ENCODE results near the gene SSBP3.

SSBP3 gene

GRCh38 chr1:54371038-54371941 lies 34.9 kb downstream of the SSBP3 start:
- DNase-seq = no peak

DNA sequence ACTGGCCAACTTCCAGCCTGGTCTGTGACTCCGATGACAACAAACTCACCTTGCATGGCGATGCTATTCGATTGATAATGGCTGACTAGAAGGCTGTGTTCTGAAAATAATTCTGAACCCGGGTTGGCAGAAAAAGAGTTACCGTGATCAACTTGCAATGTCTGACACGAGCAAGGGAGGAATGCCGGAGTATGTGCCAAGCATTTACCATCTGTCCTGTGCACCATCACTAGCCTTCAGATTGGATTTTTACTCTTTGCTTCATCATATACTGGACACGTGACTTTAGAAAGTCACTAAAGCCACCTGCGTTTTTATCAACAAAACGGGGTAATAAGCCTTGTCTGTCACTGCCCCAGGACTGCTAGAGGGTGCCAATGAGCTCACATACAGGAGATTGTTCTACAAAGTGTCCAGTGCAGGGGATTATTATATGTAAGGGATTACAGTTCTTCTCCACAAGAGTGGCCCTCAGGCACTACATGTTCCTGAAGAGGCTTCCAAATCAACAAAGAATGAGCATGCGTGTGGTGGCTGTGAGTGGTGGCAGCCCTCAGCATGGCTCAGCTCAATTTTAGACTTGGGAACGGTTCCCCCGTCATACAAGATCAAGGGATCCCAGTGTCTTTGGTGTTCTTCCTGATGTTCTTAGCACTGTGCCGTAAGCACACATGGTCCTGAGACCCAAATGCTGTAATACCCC lies 35.8 kb downstream of the SSBP3 start:
- DNase-seq = no peak

GRCh38 chr1:54367613-54368012 lies 38.6 kb downstream of the SSBP3 start:
- no peak for DNase-seq

DNA sequence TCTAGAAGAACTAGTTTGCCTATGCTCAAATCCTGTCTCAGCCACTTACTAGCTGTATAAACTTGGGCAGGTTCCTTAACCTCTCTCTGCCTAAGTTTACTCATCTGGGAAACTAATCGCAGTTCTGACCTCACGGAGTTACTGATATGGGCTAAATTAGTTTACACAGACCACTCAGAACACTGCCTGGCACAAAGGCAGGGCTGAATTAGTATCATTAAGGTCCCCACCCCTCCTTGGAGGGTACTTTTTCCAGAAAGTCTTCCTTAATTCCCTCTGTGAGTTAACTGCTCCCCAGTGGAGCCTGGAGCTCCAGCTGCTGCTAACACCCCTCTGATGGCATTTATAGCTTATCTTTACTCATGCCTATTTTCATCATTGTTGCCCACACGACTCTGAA lies 40.3 kb downstream of the SSBP3 start:
- DNase-seq = no peak

DNA sequence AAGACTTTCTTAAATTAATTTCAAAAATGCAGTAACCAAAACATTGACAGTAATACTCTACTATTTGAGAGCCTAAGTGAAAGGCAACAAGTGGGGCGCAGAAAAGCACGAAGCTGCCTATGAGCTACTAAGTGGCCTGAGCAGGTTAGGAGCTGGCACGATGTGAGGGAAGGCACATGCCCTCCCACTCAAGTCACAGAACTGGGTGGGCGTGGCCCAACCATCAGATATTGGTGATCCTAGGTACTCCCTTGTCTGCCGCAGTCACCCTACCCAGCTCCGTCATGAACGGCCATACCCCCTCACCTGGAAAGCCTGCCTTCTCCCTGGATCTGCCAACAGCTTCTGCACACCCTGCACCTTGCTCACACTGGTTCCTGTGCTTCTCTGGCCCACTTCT lies 40.8 kb downstream of the SSBP3 start:
- DNase-seq = no peak

GRCh38 chr1:54364995-54365394 lies 41.2 kb downstream of the SSBP3 start:
- no peak for DNase-seq

- DNase-seq = no peak
These were observed 41.6 kb downstream of the SSBP3 start for GRCh38 chr1:54364582-54364981.

DNA sequence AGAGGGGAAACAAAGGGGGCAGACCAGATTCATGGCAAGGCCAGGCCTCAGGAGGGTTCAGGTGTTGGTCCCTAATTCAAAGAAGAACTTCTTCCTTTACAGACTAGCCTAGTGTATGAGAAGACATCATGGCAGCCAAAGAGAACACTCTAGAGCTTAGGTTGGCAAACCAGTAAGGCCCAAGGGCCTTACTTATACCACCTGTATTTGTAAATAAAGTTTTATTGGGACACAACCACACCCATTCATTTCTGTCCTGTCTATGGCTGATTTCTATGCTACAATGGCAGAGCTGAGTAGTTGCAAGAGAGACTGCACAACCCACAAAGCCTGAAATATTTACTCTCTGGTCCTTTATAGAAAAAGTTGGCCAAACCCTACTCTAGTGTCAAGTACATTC lies 42.3 kb downstream of the SSBP3 start:
- DNase-seq = no peak

GRCh38 chr1:54362881-54363340 lies 43.3 kb downstream of the SSBP3 start:
- DNase-seq = no peak

DNA sequence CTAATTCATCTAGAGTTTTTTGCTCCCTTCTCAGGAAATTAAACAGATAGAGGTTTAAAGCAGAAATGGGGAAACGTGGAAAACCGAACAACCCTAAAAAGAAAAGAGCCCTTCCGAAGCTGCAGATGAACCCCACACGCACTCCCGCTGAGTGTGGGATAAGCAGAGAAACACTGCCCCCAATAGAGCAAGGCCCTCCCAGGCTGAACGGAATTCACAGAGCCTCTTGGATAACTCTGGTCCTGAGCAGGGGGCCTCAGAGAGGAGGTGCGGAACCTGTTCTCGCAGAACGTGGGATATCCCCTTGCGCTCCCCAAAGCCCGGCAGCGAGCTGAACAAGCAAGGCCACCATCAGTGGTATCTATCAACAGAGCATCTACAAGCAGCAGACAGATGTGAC lies 44.9 kb downstream of the SSBP3 start:
- no peak for DNase-seq

DNA sequence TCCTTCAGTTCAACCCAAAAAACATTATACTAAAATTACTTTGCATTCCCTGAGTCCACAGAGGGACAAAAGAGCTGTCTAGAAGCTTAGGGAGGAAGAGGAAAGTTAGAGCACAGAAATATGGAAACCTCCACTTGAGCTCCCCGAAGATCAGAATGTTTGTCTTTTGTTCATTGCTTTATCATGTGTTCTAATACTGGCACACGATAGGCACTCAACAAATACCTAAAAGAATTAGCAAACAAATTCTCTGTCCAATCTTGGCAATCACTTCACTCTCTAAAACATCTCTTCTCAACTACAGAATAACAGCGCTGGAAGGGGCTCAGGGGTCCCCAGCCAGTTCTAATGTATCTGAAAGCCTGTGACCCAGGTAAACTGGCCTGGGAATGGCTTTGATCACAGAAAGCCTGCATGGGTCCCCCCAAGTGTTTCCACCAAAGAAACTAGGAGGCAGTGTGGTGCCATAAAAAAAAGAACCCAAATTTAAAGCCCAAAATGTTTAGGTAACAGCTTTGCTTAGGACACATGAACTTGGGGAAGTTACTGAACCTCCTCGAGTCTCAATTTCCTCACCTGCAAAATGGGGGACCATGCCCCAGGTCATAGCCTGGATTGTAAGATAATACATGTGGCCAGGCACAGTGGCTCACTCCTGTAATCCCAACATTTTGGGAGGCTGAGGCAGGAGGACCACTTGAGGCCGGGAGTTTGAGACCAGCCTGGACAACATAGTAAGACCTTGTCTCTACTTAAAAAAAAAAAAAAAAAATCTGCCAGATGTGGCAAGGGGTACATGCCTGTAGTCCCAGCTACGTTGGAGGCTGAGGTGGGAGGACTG lies 45.8 kb downstream of the SSBP3 start:
- DNase-seq = no peak

GRCh38 chr1:54359393-54360162 lies 46.6 kb downstream of the SSBP3 start:
- no peak for DNase-seq

- no peak for DNase-seq
These were observed 47.6 kb downstream of the SSBP3 start for GRCh38 chr1:54358503-54359168.

GRCh38 chr1:54357967-54358366 lies 48.2 kb downstream of the SSBP3 start:
- no peak for DNase-seq

- DNase-seq = peak; percentile 44
These were observed 49.5 kb downstream of the SSBP3 start for GRCh38 chr1:54356680-54357147.

GRCh38 chr1:54355931-54356679 lies 50.1 kb downstream of the SSBP3 start:
- DNase-seq = peak; percentile 11

GRCh38 chr1:54354899-54355298 lies 51.3 kb downstream of the SSBP3 start:
- DNase-seq = no peak

- DNase-seq = no peak
These were observed 52.2 kb downstream of the SSBP3 start for GRCh38 chr1:54353959-54354358.

GRCh38 chr1:54352755-54353154 lies 53.4 kb downstream of the SSBP3 start:
- no peak for DNase-seq

DNA sequence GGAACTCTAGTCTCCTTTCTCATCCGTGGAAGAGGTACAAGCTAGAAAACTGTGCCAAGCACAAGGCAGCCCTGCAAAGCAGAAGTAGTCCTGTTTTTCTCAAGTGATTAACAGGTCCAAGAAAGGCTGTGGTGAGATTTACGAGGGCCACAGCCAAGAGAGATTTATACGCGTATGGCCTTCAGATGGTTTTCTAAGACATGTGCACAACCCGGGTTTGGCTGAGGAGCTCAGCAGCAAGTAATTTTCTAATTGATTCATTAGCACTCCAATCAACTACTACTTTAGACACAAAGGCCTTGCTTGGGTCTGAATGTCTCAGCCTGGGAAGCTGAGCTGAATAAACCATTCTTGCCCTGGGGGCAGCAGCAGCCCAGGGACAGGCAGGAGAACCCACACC lies 55.8 kb downstream of the SSBP3 start:
- DNase-seq = no peak

DNA sequence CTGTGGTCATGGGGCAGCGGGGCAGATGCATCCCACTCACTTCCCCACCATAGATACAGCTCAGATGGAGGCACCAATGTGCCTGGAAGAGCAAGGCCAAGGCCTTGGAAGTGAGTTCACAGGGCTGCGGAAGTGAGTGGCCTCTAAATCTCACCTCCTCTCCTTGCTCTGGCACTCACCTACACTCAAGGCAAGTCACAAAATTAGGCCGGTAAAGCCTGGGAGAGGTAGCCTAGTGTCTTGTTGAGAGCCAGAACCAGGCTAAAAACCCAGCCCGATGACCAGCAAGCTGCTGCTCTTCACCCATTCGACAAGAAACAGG lies 57.5 kb downstream of the SSBP3 start:
- DNase-seq = no peak

Measured in CD4-positive, alpha-beta T cell treated with Interferon gamma for 1 hour (primary cell).